ENCODE data around the gene SGMS1. TPM values are rescaled to one million over a fixed set of nuclear protein-coding genes. Genes with fewer than 3 reads are reported as not detected.

SGMS1 gene
- total and polyA plus RNA-seq, 10 donors: 5.9 to 84.3 (median 34.6) TPM

GRCh38 chr10:50404021-50404773 lies 219.6 kb downstream of the SGMS1 start:
- peaks cover 0 to 12% (median 5%) of the 10 kb centered on the region in 8 donors for H3K9me3 ChIP-seq
- intact Hi-C loops (cut with DNase I; ENCODE audit: low total_unique reads): no loop called here
- WGBS, 5 donors: 89 to 94% (median 91%) methylated on average over 7 of the region's 7 CpGs

DNA sequence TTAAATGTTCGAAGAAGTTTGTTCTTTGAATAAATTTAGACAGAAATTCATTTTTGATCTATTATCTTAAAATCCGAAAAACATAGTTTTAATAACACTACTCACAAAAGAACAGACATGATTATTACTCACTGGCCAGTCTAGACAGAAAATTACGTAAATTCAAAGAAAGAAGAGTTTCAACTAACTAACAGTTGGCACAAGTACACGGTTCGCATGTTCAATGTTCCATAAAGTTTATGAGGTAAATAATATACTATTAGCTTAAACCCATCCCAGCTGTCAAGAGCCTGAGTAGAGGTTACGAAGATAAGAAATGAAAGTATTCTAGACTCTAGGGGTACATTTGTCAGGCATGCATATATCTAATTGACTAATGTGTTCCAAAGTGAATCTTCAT lies 220.7 kb downstream of the SGMS1 start:
- intact Hi-C loops (cut with DNase I; ENCODE audit: low total_unique reads): no loop called here
- 92 to 96% (median 96%) methylated on average over 6 of the region's 6 CpGs for WGBS, 5 donors
- TF ChIP-seq POLR2A (IDR thresholded peaks at IDR 0.05) (no peak), POLR2AphosphoS5 (IDR thresholded peaks at IDR 0.05) (no peak)
- TF ChIP-seq, protein P1, sequence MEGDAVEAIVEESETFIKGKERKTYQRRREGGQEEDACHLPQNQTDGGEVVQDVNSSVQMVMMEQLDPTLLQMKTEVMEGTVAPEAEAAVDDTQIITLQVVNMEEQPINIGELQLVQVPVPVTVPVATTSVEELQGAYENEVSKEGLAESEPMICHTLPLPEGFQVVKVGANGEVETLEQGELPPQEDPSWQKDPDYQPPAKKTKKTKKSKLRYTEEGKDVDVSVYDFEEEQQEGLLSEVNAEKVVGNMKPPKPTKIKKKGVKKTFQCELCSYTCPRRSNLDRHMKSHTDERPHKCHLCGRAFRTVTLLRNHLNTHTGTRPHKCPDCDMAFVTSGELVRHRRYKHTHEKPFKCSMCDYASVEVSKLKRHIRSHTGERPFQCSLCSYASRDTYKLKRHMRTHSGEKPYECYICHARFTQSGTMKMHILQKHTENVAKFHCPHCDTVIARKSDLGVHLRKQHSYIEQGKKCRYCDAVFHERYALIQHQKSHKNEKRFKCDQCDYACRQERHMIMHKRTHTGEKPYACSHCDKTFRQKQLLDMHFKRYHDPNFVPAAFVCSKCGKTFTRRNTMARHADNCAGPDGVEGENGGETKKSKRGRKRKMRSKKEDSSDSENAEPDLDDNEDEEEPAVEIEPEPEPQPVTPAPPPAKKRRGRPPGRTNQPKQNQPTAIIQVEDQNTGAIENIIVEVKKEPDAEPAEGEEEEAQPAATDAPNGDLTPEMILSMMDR (IDR thresholded peaks at IDR 0.05 in 8 of 11, conservative IDR thresholded peaks at IDR 0.05 in 3 of 11): no peak
- Histone ChIP-seq H3K4me3 (no peak overlapping the region), H3K9me3 (peaks cover 0 to 12% (median 5%) of the 10 kb centered on the region in 8 donors), H3K27ac (no peak overlapping the region), H3K4me1 (peaks cover 0 to 38% (median 12%) of the 10 kb centered on the region in 6 donors), H3K27me3 (replicated peaks in 1 of 7) (no peaks in the 10 kb centered on the region), H3K36me3 (peaks cover 0 to 11% (median 0%) of the 10 kb centered on the region in 6 donors)
- no peak for DNase-seq

More at GRCh38 chr10:50404021-50404773, 219.6 kb downstream of the SGMS1 start:
- Histone ChIP-seq H3K27ac (no peak overlapping the region), H3K27me3 (replicated peaks in 1 of 7) (no peaks in the 10 kb centered on the region), H3K36me3 (peaks cover 0 to 11% (median 0%) of the 10 kb centered on the region in 6 donors), H3K4me3 (no peak overlapping the region), H3K4me1 (peaks cover 0 to 27% (median 2%) of the 10 kb centered on the region in 6 donors)
- no peak for DNase-seq
- TF ChIP-seq POLR2AphosphoS5 (IDR thresholded peaks at IDR 0.05) (no peak), POLR2A (IDR thresholded peaks at IDR 0.05) (no peak)
- TF ChIP-seq, protein P1 (IDR thresholded peaks at IDR 0.05 in 8 of 11, conservative IDR thresholded peaks at IDR 0.05 in 3 of 11): no peak

GRCh38 chr10:50402466-50402865 lies 221.3 kb downstream of the SGMS1 start:
- Histone ChIP-seq H3K4me3 (no peak overlapping the region), H3K9me3 (peaks cover 0 to 12% (median 5%) of the 10 kb centered on the region in 8 donors), H3K27me3 (replicated peaks in 1 of 7) (no peaks in the 10 kb centered on the region), H3K36me3 (peaks cover 0 to 11% (median 0%) of the 10 kb centered on the region in 6 donors), H3K4me1 (peaks cover 0 to 43% (median 18%) of the 10 kb centered on the region in 6 donors), H3K27ac (no peak overlapping the region)
- intact Hi-C loops (cut with DNase I; ENCODE audit: low total_unique reads): no loop called here
- 97 to 100% (median 100%) methylated on average over 1 of the region's 1 CpG for WGBS, 5 donors
- no peak for DNase-seq
- TF ChIP-seq, protein P1 (IDR thresholded peaks at IDR 0.05 in 8 of 11, conservative IDR thresholded peaks at IDR 0.05 in 3 of 11): no peak
- TF ChIP-seq POLR2A (IDR thresholded peaks at IDR 0.05): no peak
- no peak for TF ChIP-seq POLR2AphosphoS5 (IDR thresholded peaks at IDR 0.05)

GRCh38 chr10:50400694-50401093 lies 223.1 kb downstream of the SGMS1 start:
- no peak for DNase-seq
- peaks cover 0 to 59% (median 30%) of the 10 kb centered on the region in 6 donors for H3K4me1 ChIP-seq
- intact Hi-C loops (cut with DNase I; ENCODE audit: low total_unique reads): no loop called here

More at GRCh38 chr10:50400694-50401093, 223.1 kb downstream of the SGMS1 start:
- TF ChIP-seq POLR2AphosphoS5 (IDR thresholded peaks at IDR 0.05) (peak in 1 of 3 donors; percentile 50), POLR2A (IDR thresholded peaks at IDR 0.05) (no peak)
- Histone ChIP-seq H3K4me3 (no peak overlapping the region), H3K27me3 (replicated peaks in 1 of 7) (no peaks in the 10 kb centered on the region), H3K36me3 (no peaks in the 10 kb centered on the region), H3K27ac (no peak overlapping the region), H3K9me3 (no peaks in the 10 kb centered on the region)
- 34 to 72% (median 44%) methylated on average over 3 of the region's 3 CpGs for WGBS, 5 donors
